H1 (cell line): Measurements from ENCODE around the gene RAPGEF6. TPM values are rescaled to one million over a fixed set of nuclear protein-coding genes. Genes with fewer than 3 reads are reported as not detected.

Experiments used
- CTCF ChIA-PET: fragments of 300-600 bp; sonication (Branson Sonifier 250); formaldehyde crosslinking; loops from one replicate; lab custom pipeline; 2021; ENCODE audit not compliant: partially characterized antibody; lab: Charles Lee
- POLR2A ChIA-PET: fragments of 300-600 bp; sonication (Branson Sonifier 250); formaldehyde crosslinking; loops from one replicate; lab custom pipeline; 2021; ENCODE audit warnings: inconsistent platforms; ENCODE audit not compliant: partially characterized antibody; lab: Charles Lee
- DNase-seq, 2 experiments: peaks; one replicate each; pipeline versions ENCODE4 v3.0.0 to v3.0.0-alpha.2; 2010 to 2022; ENCODE audit warnings: low spot score in 2 of 2, low read depth in 1 of 2, mixed read lengths in 1 of 2
- FAIRE-seq: peaks from 2 replicates; lab custom pipeline; 2011; peaks lifted over from hg19 to GRCh38; lab: Jason Lieb, UNC
- H2AFZ ChIP-seq: 2 replicates; pipeline ENCODE4 v1.8.1; 2012; ENCODE audit warnings: low read length, inconsistent platforms
- H2AK5ac ChIP-seq: 2 replicates; pipeline ENCODE4 v1.6.1; 2013; ENCODE audit warnings: low read depth, low read length
- H2BK120ac ChIP-seq: replicated peaks from 2 replicates; pipeline ENCODE3; 2013; ENCODE audit warnings: low read depth, low read length, inconsistent platforms
- H2BK12ac ChIP-seq: 2 replicates; pipeline ENCODE4 v1.6.1; 2013; ENCODE audit warnings: low read depth, low read length
- H2BK15ac ChIP-seq: 2 replicates; pipeline ENCODE4 v1.6.1; 2013; ENCODE audit warnings: low read length
- H2BK20ac ChIP-seq: 2 replicates; pipeline ENCODE4 v1.6.1; 2013; ENCODE audit warnings: low read length
- H2BK5ac ChIP-seq: 2 replicates; pipeline ENCODE4 v1.6.1; 2013; ENCODE audit warnings: low read depth, low read length
- H3K14ac ChIP-seq: 2 replicates; pipeline ENCODE4 v1.6.1; 2013; ENCODE audit warnings: inconsistent platforms; ENCODE audit not compliant: insufficient read length
- H3K18ac ChIP-seq: 2 replicates; pipeline ENCODE4 v1.6.1; 2013; ENCODE audit warnings: low read length; ENCODE audit errors: extremely low read depth
- H3K23ac ChIP-seq: 2 replicates; pipeline ENCODE4 v1.6.1; 2013; ENCODE audit warnings: inconsistent platforms; ENCODE audit not compliant: insufficient read length
- H3K23me2 ChIP-seq: 2 replicates; pipeline ENCODE4 v1.6.1; 2013; ENCODE audit warnings: low read depth, low read length
- H3K27ac ChIP-seq: 2 replicates; pipeline ENCODE4 v1.6.1; 2011; ENCODE audit warnings: low read depth, low read length, inconsistent platforms
- H3K27me3 ChIP-seq, 4 experiments: replicated peaks in 1 of 4; 1 replicate in 1 of 4; 2 replicates in 3 of 4; pipeline versions ENCODE4 v1.6.1 to v1.8.1; 2011 to 2013; ENCODE audit warnings: low read length in 3 of 4, mild to moderate bottlenecking in 3 of 4, inconsistent platforms in 2 of 4, mixed read lengths in 2 of 4, moderate library complexity in 1 of 4; ENCODE audit not compliant: control insufficient read depth in 3 of 4, insufficient read depth in 3 of 4; ENCODE audit errors: extremely low read depth in 1 of 4
- H3K36me3 ChIP-seq, 4 experiments: 2 replicates each; pipeline versions ENCODE4 v1.6.1 to v1.8.1; 2011 to 2013; ENCODE audit warnings: mild to moderate bottlenecking in 4 of 4, low read length in 3 of 4, moderate library complexity in 2 of 4, control low read depth in 1 of 4, inconsistent platforms in 1 of 4; ENCODE audit not compliant: insufficient read depth in 4 of 4, control insufficient read depth in 2 of 4
- H3K4ac ChIP-seq: replicated peaks from 2 replicates; pipeline ENCODE3; 2013; ENCODE audit warnings: low read length, low read depth, mixed read lengths, inconsistent platforms; ENCODE audit not compliant: insufficient read length
- H3K4me1 ChIP-seq, 4 experiments: replicated peaks in 1 of 4; 1 replicate in 1 of 4; 2 replicates in 3 of 4; pipeline versions ENCODE4 v1.6.1 to v1.8.1; 2011 to 2013; ENCODE audit warnings: low read length in 3 of 4, inconsistent platforms in 2 of 4, mixed read lengths in 1 of 4; ENCODE audit not compliant: insufficient read depth in 4 of 4, control insufficient read depth in 3 of 4
- H3K4me2 ChIP-seq, 2 experiments: 2 replicates each; pipeline versions ENCODE4 v1.6.1 to v1.8.1; 2011 to 2013; ENCODE audit warnings: low read depth in 2 of 2, low read length in 2 of 2, control low read depth in 1 of 2, inconsistent platforms in 1 of 2, mild to moderate bottlenecking in 1 of 2; ENCODE audit not compliant: insufficient read depth in 1 of 2
- H3K4me3 ChIP-seq, 4 experiments: fragments of 200-600, 300-600 bp in 1 of 4; sonication (generic), shearing (Covaris generic), sonication (Bioruptor Twin) in 1 of 4; 2 replicates each; pipeline versions ENCODE4 v1.5.1 to v1.8.1; 2011 to 2016; ENCODE audit warnings: low read length in 4 of 4, low read depth in 3 of 4, control low read depth in 2 of 4, inconsistent platforms in 2 of 4, mild to moderate bottlenecking in 2 of 4, mixed read lengths in 1 of 4, moderate library complexity in 1 of 4; ENCODE audit not compliant: insufficient read depth in 2 of 4; ENCODE audit errors: extremely low read depth in 1 of 4
- H3K56ac ChIP-seq: replicated peaks from 2 replicates; pipeline ENCODE3; 2013; ENCODE audit warnings: low read depth, mild to moderate bottlenecking, mixed read lengths, low read length, inconsistent platforms; ENCODE audit not compliant: insufficient read length
- H3K79me1 ChIP-seq: 2 replicates; pipeline ENCODE4 v1.6.1; 2013; ENCODE audit warnings: low read depth, low read length, control low read depth
- H3K79me2 ChIP-seq, 2 experiments: 2 replicates each; pipeline versions ENCODE4 v1.6.1 to v1.8.1; 2012 to 2013; ENCODE audit warnings: low read length in 2 of 2, mild to moderate bottlenecking in 2 of 2, inconsistent platforms in 1 of 2; ENCODE audit not compliant: insufficient read depth in 2 of 2, control insufficient read depth in 1 of 2
- H3K9ac ChIP-seq, 4 experiments: replicated peaks in 1 of 4; 1 replicate in 1 of 4; 2 replicates in 3 of 4; pipeline versions ENCODE4 v1.6.1 to v1.8.1; 2011 to 2013; ENCODE audit warnings: low read depth in 3 of 4, low read length in 3 of 4, control low read depth in 2 of 4, mild to moderate bottlenecking in 2 of 4, moderate library complexity in 2 of 4, inconsistent platforms in 1 of 4; ENCODE audit errors: extremely low read depth in 1 of 4
- H3K9me3 ChIP-seq, 2 experiments: 2 replicates each; pipeline versions ENCODE4 v1.6.1 to v1.8.1; 2012 to 2013; ENCODE audit warnings: mild to moderate bottlenecking in 2 of 2, moderate library complexity in 2 of 2, control low read depth in 1 of 2, inconsistent platforms in 1 of 2, low read depth in 1 of 2, low read length in 1 of 2, mixed read lengths in 1 of 2; ENCODE audit not compliant: insufficient read depth in 2 of 2
- H4K20me1 ChIP-seq, 2 experiments: replicated peaks in 1 of 2; 2 replicates each; pipeline versions ENCODE3 to v1.8.1; 2011 to 2013; ENCODE audit warnings: inconsistent platforms in 2 of 2, low read length in 2 of 2, mild to moderate bottlenecking in 1 of 2; ENCODE audit not compliant: insufficient read depth in 2 of 2, control insufficient read depth in 1 of 2
- H4K5ac ChIP-seq: 2 replicates; pipeline ENCODE4 v1.6.1; 2013; ENCODE audit warnings: low read length, low read depth, mixed read lengths, inconsistent platforms; ENCODE audit not compliant: insufficient read length
- H4K8ac ChIP-seq: 2 replicates; pipeline ENCODE4 v1.8.0; 2013; ENCODE audit warnings: mild to moderate bottlenecking, moderate library complexity, low read length, inconsistent platforms; ENCODE audit not compliant: insufficient read depth; ENCODE audit errors: extremely low read depth
- H4K91ac ChIP-seq: replicated peaks from 2 replicates; pipeline ENCODE3; 2013; ENCODE audit warnings: low read length, mixed read lengths, inconsistent platforms; ENCODE audit not compliant: insufficient read length
- EGR1 ChIP-seq: IDR thresholded peaks from 2 replicates; pipeline ENCODE4 v1.6.1; 2011; ENCODE audit warnings: low read depth, low read length, borderline replicate concordance
- EP300 ChIP-seq, 2 experiments: IDR thresholded peaks; 1 replicate in 1 of 2; 2 replicates in 1 of 2; pipeline ENCODE4 v1.6.1; 2011 to 2012; ENCODE audit warnings: low read depth in 2 of 2, low read length in 2 of 2, mild to moderate bottlenecking in 2 of 2, borderline replicate concordance in 1 of 2, inconsistent platforms in 1 of 2, moderate library complexity in 1 of 2
- EZH2 ChIP-seq: fragments of 200-600 bp; sonication (generic); IDR thresholded peaks from 2 replicates; pipeline ENCODE4 v1.7.1; 2012; ENCODE audit warnings: low read depth, mild to moderate bottlenecking, moderate library complexity, low read length, inconsistent platforms; ENCODE audit not compliant: severe bottlenecking
- FOSL1 ChIP-seq: IDR thresholded peaks from 2 replicates; pipeline ENCODE4 v1.6.1; 2011; ENCODE audit warnings: mild to moderate bottlenecking, low read depth, low read length, moderate library complexity; ENCODE audit not compliant: insufficient read depth
- RFX5 ChIP-seq: IDR thresholded peaks from 2 replicates; pipeline ENCODE4 v1.6.1; 2011; ENCODE audit warnings: low read depth, low read length, improper control_type of control experiment, borderline replicate concordance
- RXRA ChIP-seq: IDR thresholded peaks from 2 replicates; pipeline ENCODE4 v1.6.1; 2011; ENCODE audit warnings: low read depth, mild to moderate bottlenecking, low read length, moderate library complexity; ENCODE audit not compliant: insufficient read depth
- SP1 ChIP-seq: IDR thresholded peaks from 2 replicates; pipeline ENCODE4 v1.6.1; 2011; ENCODE audit warnings: low read depth, low read length
- SP2 ChIP-seq: IDR thresholded peaks from 2 replicates; pipeline ENCODE4 v1.6.1; 2012; ENCODE audit warnings: mild to moderate bottlenecking, low read length, inconsistent platforms
- SUZ12 ChIP-seq: fragments of 200-600 bp; sonication (generic); IDR thresholded peaks from 2 replicates; pipeline ENCODE4 v1.6.1; 2012; ENCODE audit warnings: mild to moderate bottlenecking, inconsistent platforms, low read length, moderate library complexity, mixed read lengths
- TAF7 ChIP-seq: optimal IDR thresholded peaks from 2 replicates; pipeline ENCODE3; 2011; ENCODE audit warnings: low read depth, mild to moderate bottlenecking, inconsistent platforms, low read length, moderate library complexity, borderline replicate concordance
- WGBS, 2 experiments: shearing (Covaris generic) in 1 of 2; methylation state at CpG; one replicate each; pipeline versions ENCODE4 v1.1.6 to v1.1.7; 2013 to 2015; ENCODE audit warnings: low lambda C conversion rate in 2 of 2, mixed read lengths in 2 of 2, inconsistent platforms in 1 of 2, low coverage in 1 of 2, missing lambda C conversion rate in 1 of 2; ENCODE audit not compliant: insufficient replicate concordance in 2 of 2, insufficient coverage in 1 of 2, insufficient read length in 1 of 2; ENCODE audit errors: extremely low coverage in 1 of 2, missing lambda C conversion rate in 1 of 2; 5-methylcytosine and 5-hydroxymethylcytosine counted together
- polyA plus RNA-seq, 7 experiments: library from polyadenylated mRNA; depleted of rRNA in 3 of 7; stranded (reverse) in 5 of 7; unstranded in 2 of 7; fragments of >200 nt in 5 of 7; fragments of 200-250 nt in 2 of 7; gene quantifications; 1 replicate in 5 of 7; 2 replicates in 1 of 7; 4 replicates in 1 of 7; pipeline versions ENCODE4 v1.2.1 to v1.2.3, GENCODE V29; 2011 to 2013; ENCODE audit warnings: missing spikeins in 2 of 7, mixed read lengths in 2 of 7
- total RNA-seq: library from RNA; stranded (reverse); fragmentation: NEBNext Ultra II Directional; extraction: Animal tissue kit (Norgen Biotek cat#: 25700); gene quantifications from 2 replicates; pipeline ENCODE4 v1.2.1, GENCODE V29; 2021

The RAPGEF6 gene
- total and polyA plus RNA-seq, 2 of the 8 experiments (the other 6 are each of a cell fraction or from before 2014, with no cell fraction given), result 4.8 to 20.0 TPM

DNA sequence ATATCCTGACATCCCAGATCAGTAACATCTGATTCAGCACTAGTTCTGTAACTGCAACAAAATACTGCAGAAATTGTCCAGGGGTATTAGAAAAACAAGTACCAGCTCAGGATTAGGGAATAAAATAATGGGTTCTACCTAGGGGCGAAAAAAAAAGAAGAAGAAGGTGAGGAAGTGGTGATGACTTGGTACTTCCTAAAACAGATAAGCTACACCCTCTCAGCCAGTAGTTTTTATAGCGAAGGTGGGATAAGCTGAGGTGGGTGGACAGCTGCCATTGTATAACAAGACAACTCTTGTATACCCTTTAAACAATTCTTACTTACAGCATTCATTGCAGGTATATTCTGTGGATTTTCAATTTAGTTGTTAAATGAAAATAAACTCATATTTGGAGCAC is 19.1 kb downstream of the RAPGEF6 start:
- H3K4ac ChIP-seq, result no peak overlapping the region
- no peak overlapping the region for H4K91ac ChIP-seq
- no peak overlapping the region for H3K27ac ChIP-seq
- H2BK120ac ChIP-seq, result no peak overlapping the region
- CTCF ChIA-PET, result interaction anchor here (1.7 kb wide), 1 partner anchor 26 kb away, joined by 8 read pairs; no protein-coding TSS in a partner anchor
- H3K9ac ChIP-seq, result no peak overlapping the region
- H4K5ac ChIP-seq, result no peak overlapping the region
- no peak overlapping the region for H2AK5ac ChIP-seq
- POLR2A ChIA-PET, result no interaction called here
- H3K79me2 ChIP-seq, result peaks cover 13 to 93% of the 10 kb centered on the region in 2 experiments
- no peak overlapping the region for H3K4me3 ChIP-seq
- no peak overlapping the region for H2BK20ac ChIP-seq
- H3K56ac ChIP-seq, result no peak overlapping the region
- H2AFZ ChIP-seq, result no peak overlapping the region
- 100% methylated on average over 2 of the region's 2 CpGs; no CpG with 5 or more reads in 1 of the 2 experiments for WGBS, 2 experiments
- no peaks in the 10 kb centered on the region for H3K36me3 ChIP-seq
- H3K14ac ChIP-seq, result no peak overlapping the region
- no peak overlapping the region for H3K18ac ChIP-seq
- peaks cover 0 to 3% (median 0%) of the 10 kb centered on the region in 4 experiments; a peak in 1 of 7 replicates for H3K4me1 ChIP-seq
- no peaks in the 10 kb centered on the region for H3K9me3 ChIP-seq
- peaks cover 0 to 7% of the 10 kb centered on the region in 2 experiments for H4K20me1 ChIP-seq
- H2BK15ac ChIP-seq, result no peak overlapping the region
- no peak for FAIRE-seq
- H2BK12ac ChIP-seq, result no peak overlapping the region
- no peak overlapping the region for H4K8ac ChIP-seq
- no peak for DNase-seq
- H3K27me3 ChIP-seq, result no peaks in the 10 kb centered on the region
- H3K23me2 ChIP-seq, result no peaks in the 10 kb centered on the region
- no peaks in the 10 kb centered on the region; the same call in 1 of the 2 replicates for H3K79me1 ChIP-seq
- H3K23ac ChIP-seq, result no peak overlapping the region
- no peak overlapping the region for H2BK5ac ChIP-seq
- H3K4me2 ChIP-seq, result no peak overlapping the region
- TF ChIP-seq SP2 (no peak), EP300 (IDR thresholded peaks at IDR 0.05; ENCODE audit: borderline replicate concordance in 1 of 2, low read depth in 2 of 2, low read length in 2 of 2) (no peak), SP1 (no peak), EZH2 (no peak), SUZ12 (no peak), FOSL1 (no peak), EGR1 (no peak), RXRA (no peak), RFX5 (no peak), TAF7 (no peak)
